Stimulated activated CD8-positive, alpha-beta memory T cell treated with anti-CD3 and anti-CD28 coated beads, Interleukin-15, amount 100 ng/mL, for 24 hours (primary cell): ENCODE measurements around the gene STAB2.

Experiments
- DNase-seq: peaks from one replicate; pipeline ENCODE4 v3.0.0-alpha.2; 2020; ENCODE audit warnings: low read depth

The STAB2 gene

GRCh38 chr12:103588680-103589079 lies 1.6 kb downstream of the STAB2 start:
- DNase-seq: no peak

- DNase-seq: no peak
Observed at GRCh38 chr12:103589517-103589916, 2.4 kb downstream of the STAB2 start.

DNA sequence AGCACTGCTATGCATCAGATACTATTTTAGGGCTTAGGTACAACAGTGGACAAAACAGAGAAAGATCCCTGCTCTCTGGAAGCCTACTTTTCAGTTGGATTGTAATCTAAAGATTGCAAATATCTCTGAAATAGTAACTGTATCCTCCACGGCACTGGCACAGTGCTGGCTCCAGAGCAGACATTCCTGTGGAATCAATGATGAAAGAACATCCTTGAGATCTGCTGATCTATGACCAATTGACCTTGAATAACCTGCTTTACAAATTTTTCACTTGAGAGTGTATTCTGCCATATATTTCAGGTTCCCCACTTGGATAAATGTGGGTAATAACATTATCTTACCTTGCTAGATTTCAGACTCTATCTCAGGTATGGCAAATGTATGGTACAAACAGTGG lies 3.2 kb downstream of the STAB2 start:
- DNase-seq: no peak

- no peak for DNase-seq
Observed at GRCh38 chr12:103596981-103597380, 9.9 kb downstream of the STAB2 start.

- DNase-seq: no peak
Observed at GRCh38 chr12:103599274-103599673, 12.2 kb downstream of the STAB2 start.

DNA sequence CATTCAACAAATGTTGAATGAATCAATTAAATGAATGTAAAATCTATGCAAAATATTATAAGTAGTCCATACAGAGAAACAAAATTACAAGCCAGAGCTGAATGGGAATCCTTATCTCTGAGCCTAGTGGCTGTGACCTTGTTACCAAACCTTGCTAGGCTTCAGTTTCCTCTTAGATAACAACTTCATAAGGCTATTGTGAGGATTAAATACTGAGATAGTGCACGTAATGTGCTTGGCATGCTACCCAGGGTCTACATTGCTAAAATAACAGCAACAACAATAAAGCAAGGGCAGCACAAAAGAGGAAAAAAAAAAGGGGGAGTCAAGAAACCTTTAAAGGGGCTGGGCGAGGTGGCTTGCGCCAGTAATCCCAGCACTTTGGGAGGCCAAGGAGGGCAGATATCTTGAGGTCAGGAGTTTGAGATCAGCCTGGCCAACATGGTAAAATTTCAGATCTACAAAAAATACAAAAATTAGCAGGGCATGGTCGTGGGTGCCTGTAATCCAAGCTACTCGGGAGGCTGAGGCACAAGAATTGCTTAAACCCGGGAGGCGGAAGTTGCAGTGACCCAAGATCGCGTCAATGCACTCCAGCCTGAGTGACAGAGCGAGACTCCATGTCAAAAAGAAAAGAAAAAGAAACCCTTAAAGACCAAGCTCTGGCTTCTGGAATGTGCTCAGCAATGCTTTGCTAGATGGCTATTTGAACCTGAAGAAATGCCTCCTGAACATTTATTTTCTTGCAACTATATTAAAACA lies 14.1 kb downstream of the STAB2 start:
- DNase-seq: no peak

DNA sequence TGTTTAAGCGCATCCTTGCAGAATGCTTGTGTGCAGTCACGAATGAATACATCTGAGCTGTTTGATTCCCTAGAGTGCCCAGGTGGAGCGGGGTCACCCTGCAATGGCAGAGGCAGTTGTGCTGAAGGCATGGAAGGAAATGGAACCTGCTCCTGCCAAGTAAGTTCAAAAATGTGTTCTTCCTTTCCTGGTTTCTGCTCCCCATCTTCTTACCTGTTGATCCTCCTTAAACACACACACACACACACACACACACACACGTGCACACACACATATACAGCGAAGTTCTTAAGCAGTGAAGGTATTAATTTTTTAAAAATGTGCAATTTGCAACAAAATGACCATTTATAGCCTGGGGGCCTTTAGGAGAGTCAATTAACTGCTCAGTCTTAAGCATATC lies 33.3 kb downstream of the STAB2 start:
- no peak for DNase-seq

DNA sequence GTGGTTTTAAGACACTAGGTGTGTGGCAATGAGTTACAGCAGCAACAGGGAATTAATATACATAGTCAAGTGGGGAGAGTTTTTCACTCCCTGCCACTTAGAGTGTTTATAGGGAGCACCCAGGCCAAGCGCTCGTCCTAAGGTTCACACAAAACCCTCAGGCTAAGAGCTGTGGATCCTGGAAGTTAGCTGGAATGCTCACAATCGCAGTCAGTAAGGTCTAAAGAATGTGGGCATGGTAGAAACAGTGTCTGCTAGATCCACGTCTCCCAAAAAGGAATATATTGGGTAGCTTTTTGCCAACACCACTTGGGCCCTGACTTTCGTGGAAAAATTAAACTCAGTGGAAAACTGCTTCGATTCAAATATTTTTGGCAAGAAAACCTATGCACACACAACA lies 36.6 kb downstream of the STAB2 start:
- no peak for DNase-seq

DNA sequence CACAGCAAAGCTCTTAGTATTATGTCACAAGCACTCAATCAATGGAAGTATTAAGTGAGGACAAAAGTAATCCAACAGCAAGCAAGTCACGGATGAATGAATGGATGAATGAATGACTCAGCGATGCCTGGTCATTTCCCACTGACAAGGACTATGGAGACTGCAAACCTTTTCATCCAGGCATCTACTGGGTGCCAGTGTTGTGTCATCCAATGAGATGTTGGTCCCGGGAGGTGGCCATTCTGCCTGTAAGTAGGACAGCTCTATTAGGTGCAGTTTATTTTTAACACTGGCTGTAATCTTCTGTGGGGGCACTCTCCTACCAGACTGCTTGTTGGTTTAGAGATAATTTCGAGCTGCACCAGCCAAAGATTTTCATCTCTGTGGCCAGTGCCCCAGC lies 39.4 kb downstream of the STAB2 start:
- no peak for DNase-seq

DNA sequence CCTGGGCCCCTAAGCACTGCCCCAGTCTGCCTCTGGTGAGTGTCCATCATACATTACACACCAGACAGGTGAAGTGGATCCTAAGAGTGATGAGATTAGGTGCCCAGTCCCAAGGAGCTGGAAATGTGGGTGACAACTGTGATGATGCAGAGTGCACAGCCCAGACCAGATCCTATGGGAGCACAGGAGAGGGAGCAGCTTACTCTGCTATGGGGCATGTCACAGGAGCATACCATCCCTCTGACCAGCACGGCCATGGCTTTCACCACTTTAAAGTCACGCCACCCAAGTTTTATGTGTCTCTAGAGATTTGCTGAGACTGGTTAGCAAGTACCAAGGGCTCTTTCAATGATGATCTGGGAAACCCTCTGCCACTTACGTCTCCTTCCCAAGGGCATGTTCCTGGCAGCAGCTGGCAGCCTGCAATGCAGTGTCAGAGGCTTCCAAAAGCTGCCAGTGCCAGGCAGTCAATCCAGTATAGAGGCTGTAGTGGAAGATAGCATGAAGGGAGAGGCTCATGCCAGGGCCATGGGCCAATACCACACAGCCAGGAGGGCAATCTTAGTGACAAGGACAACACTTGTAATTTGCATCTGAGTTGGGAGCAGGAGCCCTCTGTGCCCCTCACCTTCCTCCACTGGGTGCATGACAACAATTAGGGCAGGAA lies 40.2 kb downstream of the STAB2 start:
- DNase-seq: no peak

GRCh38 chr12:103632554-103633216 lies 45.6 kb downstream of the STAB2 start:
- DNase-seq: peak; percentile 5

DNA sequence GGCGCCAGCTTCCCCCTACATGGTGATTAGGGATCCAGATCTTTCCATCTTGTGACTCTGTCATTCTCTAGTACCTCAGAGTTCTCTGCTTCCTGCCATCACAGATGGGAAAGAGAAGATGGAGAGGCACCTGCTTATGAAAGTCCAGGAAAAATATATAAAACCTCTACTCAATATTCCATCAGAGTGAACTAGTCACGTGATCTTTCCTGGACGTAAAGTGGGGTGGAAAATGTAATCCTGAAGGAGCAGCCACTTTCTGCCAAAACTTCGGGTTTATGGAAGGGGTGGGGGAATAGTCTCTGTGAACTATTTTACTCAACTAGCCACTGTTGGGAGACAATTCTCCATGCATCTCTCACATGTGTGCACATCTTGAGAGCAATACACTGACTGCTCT lies 47.7 kb downstream of the STAB2 start:
- DNase-seq: no peak

- no peak for DNase-seq
Observed at GRCh38 chr12:103635419-103635818, 48.3 kb downstream of the STAB2 start.

DNA sequence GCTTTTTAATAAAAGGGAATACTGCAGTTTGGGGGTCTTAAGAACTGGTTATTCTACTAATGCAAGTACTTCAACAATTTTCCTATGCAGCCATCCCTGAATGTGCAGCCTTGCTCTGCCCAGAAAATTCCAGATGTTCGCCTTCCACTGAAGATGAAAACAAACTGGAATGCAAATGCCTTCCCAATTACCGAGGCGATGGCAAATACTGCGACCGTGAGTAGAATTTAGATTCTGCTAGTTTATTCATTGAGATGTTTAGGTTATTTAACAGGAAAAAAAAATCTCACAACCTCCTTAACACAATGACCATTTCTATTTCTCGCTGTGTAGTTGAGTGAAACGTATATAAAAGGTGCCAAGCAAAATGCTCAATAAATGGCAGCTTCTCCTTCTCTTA lies 49.9 kb downstream of the STAB2 start:
- no peak for DNase-seq

DNA sequence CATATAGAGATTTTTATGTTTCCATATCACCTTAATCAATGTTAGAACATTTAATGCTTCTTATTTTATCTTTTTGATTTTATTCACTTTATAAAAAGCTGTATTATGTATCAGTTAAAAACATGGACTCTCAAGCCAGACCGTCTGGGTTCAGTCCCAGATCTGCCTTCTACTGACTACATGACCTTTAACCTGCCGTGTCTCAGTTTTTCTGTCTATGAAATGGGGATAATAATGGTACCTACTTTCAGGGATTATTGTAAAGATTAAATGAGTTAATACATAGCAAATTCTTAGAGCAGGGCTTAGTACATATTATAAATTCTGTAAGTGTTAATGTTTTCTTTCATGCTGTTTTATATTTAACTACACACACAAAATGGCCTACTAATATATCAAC lies 50.4 kb downstream of the STAB2 start:
- no peak for DNase-seq

DNA sequence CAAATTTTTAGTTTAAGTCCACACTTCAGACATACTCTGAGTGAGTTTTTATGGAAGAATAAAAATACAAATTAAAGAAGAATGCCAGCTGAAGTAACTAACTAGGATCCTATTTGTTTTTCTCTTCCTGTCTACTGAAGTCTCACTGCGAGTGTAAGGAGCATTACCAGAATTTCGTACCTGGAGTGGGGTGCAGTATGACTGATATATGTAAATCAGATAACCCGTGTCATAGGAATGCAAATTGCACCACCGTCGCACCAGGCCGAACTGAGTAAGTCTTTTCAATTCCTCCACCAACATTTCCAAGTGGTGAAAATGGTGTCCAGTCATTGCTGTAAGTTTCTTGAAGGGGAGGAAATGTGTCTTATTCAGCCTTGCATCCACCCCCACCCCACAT lies 52.9 kb downstream of the STAB2 start:
- DNase-seq: no peak

DNA sequence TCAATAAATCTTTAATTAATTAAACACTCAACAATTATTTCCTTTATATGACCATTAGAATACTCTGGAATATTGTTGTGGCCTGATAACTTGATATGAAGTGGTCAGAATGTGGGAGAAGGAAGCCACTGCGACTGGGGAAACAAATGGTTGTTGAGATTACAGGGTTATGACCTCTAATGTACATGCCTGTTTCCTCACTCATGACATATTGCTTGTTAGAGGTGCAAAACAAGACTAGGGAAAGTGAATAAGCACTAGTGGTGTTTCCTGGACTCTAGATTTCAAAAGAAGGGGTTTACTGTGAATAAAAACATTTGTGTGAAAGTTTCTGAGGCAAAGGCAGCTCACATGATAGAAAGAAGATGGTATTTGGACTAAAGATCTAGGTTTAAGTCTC lies 53.3 kb downstream of the STAB2 start:
- no peak for DNase-seq

DNA sequence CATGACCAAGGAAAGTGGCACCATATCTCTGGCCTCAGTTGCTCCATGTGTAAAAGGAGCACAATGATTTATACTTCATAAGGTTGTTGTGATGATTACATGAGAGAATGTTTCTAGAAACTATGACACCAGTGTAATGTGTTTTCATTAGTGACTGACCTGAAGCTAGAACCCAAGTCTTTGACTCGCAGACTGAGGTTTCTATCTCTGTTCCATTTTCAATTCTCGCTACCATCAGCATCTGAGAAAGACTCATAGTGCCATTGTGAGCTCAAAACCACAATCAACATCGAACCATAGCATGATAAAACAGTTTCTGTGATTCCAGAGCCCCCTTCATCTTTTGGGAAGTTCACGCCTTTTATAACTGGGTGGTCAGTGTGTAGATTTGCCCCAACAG lies 53.8 kb downstream of the STAB2 start:
- DNase-seq: no peak

GRCh38 chr12:103642240-103642864 lies 55.3 kb downstream of the STAB2 start:
- no peak for DNase-seq

DNA sequence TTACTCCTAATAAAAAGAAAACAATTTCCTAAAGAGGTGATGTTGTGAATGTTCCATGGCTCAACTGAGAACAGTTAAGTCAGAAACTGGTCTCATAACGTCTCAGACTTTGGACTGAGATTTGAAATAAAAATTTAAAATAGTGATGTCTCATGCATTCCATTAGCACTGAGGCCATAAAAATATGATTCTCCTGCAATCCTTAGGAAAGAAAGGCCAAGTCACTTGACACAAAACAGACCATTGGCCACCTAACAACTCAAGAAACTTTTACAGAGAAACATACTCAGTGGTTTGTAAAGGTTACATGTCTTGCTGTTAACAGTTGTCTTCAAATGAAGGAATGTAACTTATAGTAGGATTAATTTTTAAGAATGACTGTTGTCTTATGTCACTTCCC lies 58.1 kb downstream of the STAB2 start:
- no peak for DNase-seq

GRCh38 chr12:103647267-103647666 lies 60.2 kb downstream of the STAB2 start:
- no peak for DNase-seq

DNA sequence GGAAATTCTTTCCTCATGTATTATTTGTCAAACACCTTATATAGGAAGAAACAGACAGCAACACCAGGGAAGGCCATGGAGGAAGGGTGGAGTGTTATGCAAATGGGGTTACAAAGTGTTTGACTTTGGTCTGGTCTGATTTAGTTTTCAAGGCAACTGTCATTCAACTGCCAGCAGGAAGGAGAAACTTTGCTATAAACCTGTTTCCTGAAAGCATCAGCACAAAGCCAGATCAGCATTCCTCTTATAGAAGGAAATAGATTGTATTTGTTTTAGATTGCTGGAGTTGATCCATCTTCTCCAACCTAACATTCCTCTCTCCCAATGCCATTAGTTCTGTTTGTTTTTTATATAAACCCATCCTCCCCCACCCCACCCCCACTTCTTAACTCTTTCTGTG lies 65.7 kb downstream of the STAB2 start:
- DNase-seq: no peak
